GM12878 (cell line): ENCODE data around the gene BNIP5. TPM values are rescaled to one million over a fixed set of nuclear protein-coding genes. Genes with fewer than 3 reads are reported as not detected.

Experiments
- ATAC-seq: fragments of 200-7000 bp; cut with Tn5 transposase; 3 replicates; pipeline ENCODE4 v1.9.1; 2020; ENCODE audit warnings: mild to moderate bottlenecking, moderate library complexity
- BruUV-seq: library from RNA; stranded (reverse); fragments of 400-500 nt; replicated peaks from 2 replicates; lab custom pipeline; 2021; lab: Mats Ljungman, UMichigan
- CTCF ChIA-PET: fragments of 300-600 bp; sonication (Branson Sonifier 250); formaldehyde crosslinking; extraction: SDS; loops from one replicate; lab custom pipeline; 2021; ENCODE audit warnings: inconsistent platforms; lab: Yijun Ruan, JAX
- POLR2A ChIA-PET: fragments of 350-600 bp; formaldehyde crosslinking; extraction: SDS; loops from one replicate; lab custom pipeline; 2021; ENCODE audit warnings: inconsistent platforms; lab: Charles Lee
- RAD21 ChIA-PET: fragments of 300-600 bp; sonication (Branson Sonifier 250); formaldehyde crosslinking; loops from one replicate; lab custom pipeline; 2023; ENCODE audit warnings: antibody characterized with exemption; ENCODE audit not compliant: unreplicated experiment; lab: Charles Lee
- SMC1A ChIA-PET: fragments of 300-600 bp; sonication (Branson Sonifier 250); formaldehyde crosslinking; loops from one replicate; lab custom pipeline; 2023; ENCODE audit not compliant: unreplicated experiment, uncharacterized antibody; lab: Charles Lee
- DNase-seq: peaks from one replicate; pipeline ENCODE4 v3.0.0-alpha.2; 2011; ENCODE audit warnings: low read depth, low spot score
- FAIRE-seq: peaks from 3 replicates; lab custom pipeline; 2011; peaks lifted over from hg19 to GRCh38; lab: Jason Lieb, UNC
- H2AFZ ChIP-seq: 2 replicates; pipeline ENCODE4 v1.6.0; 2011; ENCODE audit warnings: low read depth, low read length, control low read depth; ENCODE audit not compliant: control insufficient read depth
- H3K27ac ChIP-seq: 2 replicates; pipeline ENCODE4 v1.5.1; 2011; ENCODE audit warnings: control low read depth; ENCODE audit not compliant: control insufficient read depth, insufficient read depth
- H3K27me3 ChIP-seq, 2 experiments: replicated peaks in 1 of 2; 2 replicates each; pipeline versions ENCODE4 v1.6.0 to v1.6.1; 2011; ENCODE audit warnings: low read length in 1 of 2; ENCODE audit not compliant: control insufficient read depth in 2 of 2, insufficient read depth in 2 of 2
- H3K36me3 ChIP-seq, 2 experiments: 2 replicates each; pipeline ENCODE4 v1.5.1; 2011; ENCODE audit warnings: low read length in 1 of 2; ENCODE audit not compliant: control insufficient read depth in 2 of 2, insufficient read depth in 2 of 2
- H3K4me1 ChIP-seq: 2 replicates; pipeline ENCODE4 v1.6.1; 2011; ENCODE audit warnings: mild to moderate bottlenecking, low read length, moderate library complexity, mixed read lengths; ENCODE audit not compliant: control insufficient read depth, insufficient read depth
- H3K4me2 ChIP-seq: 2 replicates; pipeline ENCODE4 v1.6.0; 2011; ENCODE audit warnings: control low read depth; ENCODE audit not compliant: control insufficient read depth, insufficient read depth
- H3K4me3 ChIP-seq: fragments of 200-600 bp; sonication (generic); 2 replicates; pipeline ENCODE4 v1.5.1; 2016
- H3K79me2 ChIP-seq: 2 replicates; pipeline ENCODE4 v1.6.0; 2011; ENCODE audit warnings: low read length; ENCODE audit not compliant: control insufficient read depth, insufficient read depth
- H3K9ac ChIP-seq: 2 replicates; pipeline ENCODE4 v1.8.0; 2011; ENCODE audit warnings: low read length, control low read depth, mixed read lengths; ENCODE audit not compliant: control insufficient read depth, insufficient read depth
- H3K9me3 ChIP-seq: replicated peaks from 3 replicates; pipeline ENCODE4 v1.5.1; 2011; ENCODE audit warnings: mild to moderate bottlenecking, low read length; ENCODE audit not compliant: control insufficient read depth, insufficient read depth
- H4K20me1 ChIP-seq: 2 replicates; pipeline ENCODE4 v1.6.0; 2011; ENCODE audit not compliant: control insufficient read depth, insufficient read depth
- BCL11A ChIP-seq: IDR thresholded peaks from 2 replicates; pipeline ENCODE4 v1.6.1; 2011; ENCODE audit warnings: low read depth, low read length
- BHLHE40 ChIP-seq, 2 experiments: fragments of 450-650 bp in 1 of 2; IDR thresholded peaks; 2 replicates each; pipeline ENCODE4 v1.6.1; 2011 to 2017; ENCODE audit warnings: low read depth in 2 of 2, borderline replicate concordance in 1 of 2, improper control_type of control experiment in 1 of 2, low read length in 1 of 2, mild to moderate bottlenecking in 1 of 2
- CBX5 ChIP-seq: sonication (generic); IDR thresholded peaks from 2 replicates; pipeline ENCODE4 v1.6.1; 2016; ENCODE audit warnings: low read depth, moderate library complexity, mild to moderate bottlenecking, inconsistent platforms
- CHD2 ChIP-seq: IDR thresholded peaks from 2 replicates; pipeline ENCODE4 v1.6.1; 2011; ENCODE audit warnings: low read depth, low read length, improper control_type of control experiment, borderline replicate concordance
- E2F8 ChIP-seq: fragments of 450-650 bp; IDR thresholded peaks from 2 replicates; pipeline ENCODE4 v1.6.1; 2018; ENCODE audit warnings: mild to moderate bottlenecking, low read depth, moderate library complexity; ENCODE audit not compliant: partially characterized antibody
- ETV6 ChIP-seq, 2 experiments: fragments of 450-650 bp in 1 of 2; IDR thresholded peaks in 1 of 2; conservative IDR thresholded peaks in 1 of 2; 2 replicates each; pipeline ENCODE4 v1.6.1; 2014; ENCODE audit warnings: antibody characterized with exemption in 1 of 2, borderline replicate concordance in 1 of 2, low read depth in 1 of 2, mild to moderate bottlenecking in 1 of 2, moderate library complexity in 1 of 2
- FOXK2 ChIP-seq: fragments of 450-650 bp; IDR thresholded peaks from 2 replicates; pipeline ENCODE4 v1.6.1; 2017; ENCODE audit warnings: mild to moderate bottlenecking, moderate library complexity
- HCFC1 ChIP-seq: fragments of 150-350 bp; IDR thresholded peaks from 2 replicates; pipeline ENCODE4 v1.6.1; 2014; ENCODE audit warnings: low read length
- NBN ChIP-seq: fragments of 450-650 bp; IDR thresholded peaks from 2 replicates; pipeline ENCODE4 v1.6.1; 2016
- RELA ChIP-seq: fragments of 450-650 bp; IDR thresholded peaks from 2 replicates; pipeline ENCODE4 v1.8.0; 2014; ENCODE audit warnings: borderline replicate concordance; ENCODE audit not compliant: partially characterized antibody
- SPI1 ChIP-seq: IDR thresholded peaks from 2 replicates; pipeline ENCODE4 v1.6.1; 2011; ENCODE audit warnings: low read depth, mild to moderate bottlenecking, low read length, moderate library complexity, borderline replicate concordance; ENCODE audit not compliant: insufficient read depth
- ZBTB33 ChIP-seq: fragments of 450-650 bp; IDR thresholded peaks from 2 replicates; pipeline ENCODE4 v1.6.1; 2017; ENCODE audit warnings: mild to moderate bottlenecking
- WGBS: methylation state at CpG from one replicate; pipeline ENCODE4 v1.1.6; 2016; ENCODE audit warnings: low lambda C conversion rate; ENCODE audit not compliant: insufficient replicate concordance, insufficient coverage; ENCODE audit errors: missing lambda C conversion rate; 5-methylcytosine and 5-hydroxymethylcytosine counted together
- in situ Hi-C: fragments of 300-500 bp; cut with MboI; formaldehyde crosslinking; loops from 9 replicates; pipeline ENCODE4 v1.14.3; 2018; ENCODE audit warnings: mixed read lengths
- intact Hi-C: fragments of 100-400 bp; cut with micrococcal nuclease; formaldehyde crosslinking; loops from one replicate; pipeline ENCODE4 v1.14.2; 2022; ENCODE audit not compliant: unreplicated experiment
- polyA plus RNA-seq, 11 experiments: library from polyadenylated mRNA; depleted of rRNA in 4 of 11; unstranded in 6 of 11; stranded (reverse) in 5 of 11; fragments of >200 nt; fragmentation: Nextera tagmentation in 4 of 11; fragmentation: Illumina TruSeq in 1 of 11; extraction: Ambion mirVana in 4 of 11; extraction: Trizol in 1 of 11; gene quantifications; 1 replicate in 1 of 11; 2 replicates in 10 of 11; pipeline versions ENCODE4 v1.2.1 to v1.2.3, GENCODE V29; 2011 to 2016; ENCODE audit warnings: inconsistent platforms in 2 of 11, missing spikeins in 2 of 11, low read depth in 1 of 11
- total RNA-seq, 4 experiments: library from RNA; depleted of rRNA in 3 of 4; stranded (reverse); fragments of >200 nt in 3 of 4; fragmentation: Illumina TruSeq in 1 of 4; extraction: Trizol in 1 of 4; gene quantifications; 2 replicates each; pipeline versions ENCODE4 v1.2.1 to v1.2.3, GENCODE V29; 2013 to 2021

BNIP5 gene
- total and polyA plus RNA-seq, 10 of the 15 experiments (the other 5 are each of a cell fraction or from before 2014, with no cell fraction given) = 0.02 to 0.68 (median 0.05) TPM; not detected in 2

- TF ChIP-seq E2F8 = no peak
- TF ChIP-seq ETV6 (conservative IDR thresholded peaks at IDR 0.05 in 1 of 2, IDR thresholded peaks at IDR 0.05 in 1 of 2; ENCODE audit: borderline replicate concordance in 1 of 2, low read depth in 1 of 2) = no peak
Observed at GRCh38 chr6:36314221-36315014, 22.3 kb downstream of the BNIP5 start (continued).

- intact Hi-C loops (no loop called here), in situ Hi-C loops (no loop called here)
- Histone ChIP-seq H3K79me2 (no peaks in the 10 kb centered on the region), H3K9me3 (no peaks in the 10 kb centered on the region; the same call in 2 of the 3 replicates), H3K27ac (no peak overlapping the region), H3K27me3 (no peaks in the 10 kb centered on the region), H2AFZ (no peak overlapping the region; the same call in 1 of the 2 replicates), H3K4me2 (peak overlapping the region; percentile 58; the same call in 1 of the 2 replicates), H3K36me3 (no peaks in the 10 kb centered on the region), H3K9ac (no peak overlapping the region), H4K20me1 (no peaks in the 10 kb centered on the region), H3K4me3 (no peak overlapping the region), H3K4me1 (peaks cover 22% of the 10 kb centered on the region)
- BruUV-seq = no TSS peak
- no peak for DNase-seq
- ATAC-seq = peak; percentile 8; the same call in 1 of the 3 replicates
- no peak for TF ChIP-seq BHLHE40 (IDR thresholded peaks at IDR 0.05; ENCODE audit: borderline replicate concordance in 1 of 2, low read depth in 2 of 2, low read length in 1 of 2)
- TF ChIP-seq RELA = no peak
- TF ChIP-seq CHD2 = no peak
- no peak for TF ChIP-seq HCFC1
- no peak for TF ChIP-seq BCL11A
- no peak for TF ChIP-seq ZBTB33
- no peak for TF ChIP-seq CBX5
- TF ChIP-seq SPI1 = no peak
- TF ChIP-seq NBN = no peak
- no peak for TF ChIP-seq FOXK2
- SMC1A ChIA-PET = interaction anchor here (0.6 to 6.1 kb wide), 3 partner anchors 12 to 248 kb away, joined by 4 to 41 read pairs (median 4); no protein-coding TSS in a partner anchor
- WGBS = 78% methylated on average over 4 of the region's 4 CpGs
- RAD21 ChIA-PET = interaction anchor here (0.9 to 3.3 kb wide), 3 partner anchors 24 to 117 kb away, joined by 5 to 19 read pairs (median 6); partner anchors contain the start of genes BNIP5 and BRPF3
- POLR2A ChIA-PET = interaction anchor here (0.6 to 1.8 kb wide), 3 partner anchors 21 to 44 kb away, joined by 3 to 6 read pairs (median 3); no protein-coding TSS in a partner anchor
- FAIRE-seq = no peak
- CTCF ChIA-PET = interaction anchor here (1.0 to 3.8 kb wide), 5 partner anchors 11 to 51 kb away, joined by 4 to 31 read pairs (median 4); partner anchors contain the start of gene BNIP5
Observed at GRCh38 chr6:36313649-36313936, 23.1 kb downstream of the BNIP5 start.
